GM21619 (cell line): Measurements from ENCODE around the gene CHRFAM7A.
"Not testable (repeated sequence)": the region's sequence is repeated elsewhere in the genome, so short reads cannot be mapped to it uniquely, and the experiment has no call there.

Source experiments
- ATAC-seq: cut with Tn5 transposase; IDR thresholded peaks from one replicate; pipeline ENCODE4 v1.9.1; 2021; ENCODE audit not compliant: unreplicated experiment

CHRFAM7A gene

DNA sequence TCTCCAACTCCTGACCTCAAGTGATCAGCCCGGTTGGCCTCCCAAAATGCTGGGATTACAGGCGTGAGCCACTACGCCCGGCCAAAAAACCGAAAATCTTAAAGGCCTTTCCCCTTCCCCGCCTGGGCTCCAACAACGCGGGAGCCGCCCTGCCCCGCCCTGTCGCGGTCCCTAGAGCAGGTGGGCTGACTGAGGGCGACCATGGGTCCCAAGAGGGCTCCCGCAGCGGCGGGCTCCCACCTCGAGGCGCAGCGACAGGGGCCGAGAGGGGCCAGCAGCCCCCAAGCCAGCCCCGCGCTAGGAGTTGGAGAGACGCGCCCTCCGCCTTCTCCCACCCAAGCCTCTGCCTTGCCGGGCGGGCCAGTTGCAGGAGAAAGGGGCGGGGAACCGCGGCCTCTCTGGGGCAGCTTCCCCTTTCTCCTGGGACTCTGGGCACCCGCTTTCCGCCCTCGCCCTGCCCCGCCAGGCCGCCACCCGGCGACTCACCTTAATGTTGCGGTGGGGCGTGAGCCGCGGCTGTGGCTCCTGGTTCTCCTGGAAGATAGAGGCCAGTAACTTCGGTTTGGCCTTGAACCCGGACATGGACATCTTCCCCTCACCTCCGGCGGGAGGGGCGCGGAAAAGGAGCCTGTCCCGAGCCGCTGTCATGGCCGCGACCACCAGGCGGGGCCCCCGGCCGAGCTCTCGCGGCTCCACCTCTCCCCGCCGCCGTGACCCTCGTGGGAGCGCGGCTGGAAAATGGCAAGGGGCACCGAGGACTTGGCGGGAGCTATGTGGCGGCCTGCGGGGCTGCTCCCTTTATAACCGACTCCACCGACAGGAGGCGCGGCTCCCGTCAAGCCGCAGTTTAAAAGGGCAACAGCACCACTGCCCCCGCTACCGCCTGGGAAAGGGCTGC, at the start of gene CHRFAM7A:
TSS of gene CHRFAM7A (minus strand) at position 775 of the 898 bp plus-strand sequence. CDS start 10,189 bp downstream, outside the sequence.
- ATAC-seq = not testable (repeated sequence)

DNA sequence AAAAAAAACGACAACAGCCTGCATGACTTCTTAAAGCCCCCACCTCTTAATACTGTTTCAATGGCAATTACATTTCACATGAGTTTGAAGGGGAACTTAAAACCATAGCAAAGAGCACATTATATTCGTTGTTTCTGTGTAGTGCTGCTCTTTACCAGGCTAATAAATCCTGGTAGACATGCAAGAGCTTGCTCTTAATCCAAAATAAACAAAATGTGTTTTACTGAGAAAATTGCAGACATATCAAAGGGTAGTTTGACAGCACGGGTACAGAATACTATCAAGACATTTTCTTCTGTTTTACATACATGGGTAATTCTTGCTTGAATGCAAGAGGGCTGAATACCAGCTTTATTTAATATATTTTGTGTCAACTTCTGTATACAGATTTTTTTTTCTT, 45.0 kb upstream of the CHRFAM7A start:
- not testable (repeated sequence) for ATAC-seq

DNA sequence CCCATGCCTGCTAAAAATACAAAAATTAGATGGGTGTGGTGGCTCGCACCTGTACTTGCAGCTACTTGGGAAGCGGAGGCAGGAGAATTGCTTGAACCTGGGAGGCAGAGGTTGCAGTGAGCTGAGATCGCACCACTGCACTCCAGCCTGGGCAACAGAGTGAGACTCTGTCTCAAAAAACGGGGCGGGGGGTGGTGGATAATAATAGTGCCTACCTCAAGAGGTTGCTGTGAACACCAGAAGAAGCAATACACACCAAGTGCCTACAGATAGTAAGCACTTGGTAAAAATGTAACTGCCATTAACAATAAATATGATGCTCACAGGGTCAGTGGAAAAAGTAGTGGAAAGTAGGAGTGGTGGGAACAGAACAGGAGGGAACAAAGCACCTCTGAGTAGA, 42.5 kb upstream of the CHRFAM7A start:
- not testable (repeated sequence) for ATAC-seq

DNA sequence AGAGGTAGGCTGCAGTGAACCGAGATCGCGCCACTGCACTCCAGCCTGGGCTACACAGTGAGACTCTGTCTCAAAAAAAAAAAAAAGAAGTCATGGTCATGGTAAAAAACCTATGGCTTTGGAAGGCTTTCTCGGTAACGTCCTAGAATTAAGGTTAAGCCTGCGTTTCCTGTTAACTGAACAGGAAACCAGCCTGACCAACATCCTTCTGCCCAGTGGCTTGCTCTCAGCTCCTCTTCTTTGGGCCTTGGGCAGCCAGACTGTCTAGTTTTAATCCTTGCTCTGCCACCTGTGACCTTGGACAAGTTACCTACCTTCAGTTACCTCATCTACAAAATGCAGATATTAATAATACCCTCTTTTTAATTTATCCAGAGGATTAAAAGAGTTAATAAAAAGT, 27.4 kb upstream of the CHRFAM7A start:
- ATAC-seq = not testable (repeated sequence)

DNA sequence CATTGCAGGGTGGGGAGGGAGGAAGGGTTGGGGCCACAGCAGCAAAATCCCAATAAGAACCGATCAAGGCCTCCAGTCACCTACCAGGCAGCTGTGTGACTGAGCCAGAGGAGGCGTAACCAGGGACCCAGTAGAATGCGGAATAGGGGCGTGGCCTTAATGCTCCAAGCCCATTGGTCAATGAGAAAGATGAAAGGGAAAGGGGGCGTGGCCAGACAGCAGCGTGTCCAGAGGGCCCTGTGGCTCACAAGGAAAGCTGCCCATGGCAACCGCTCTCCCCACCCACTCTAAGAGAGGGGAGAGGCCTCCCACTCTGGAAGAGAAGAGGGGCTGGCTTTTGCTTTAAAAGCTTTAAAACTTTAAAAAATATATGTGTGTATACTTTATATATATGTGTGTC, 20.8 kb upstream of the CHRFAM7A start, which contains the start of gene GOLGA8R:
TSS of gene GOLGA8R (minus strand) at position 101 of the 400 bp plus-strand sequence. CDS start at position 3, 98 bp downstream.
- not testable (repeated sequence) for ATAC-seq

DNA sequence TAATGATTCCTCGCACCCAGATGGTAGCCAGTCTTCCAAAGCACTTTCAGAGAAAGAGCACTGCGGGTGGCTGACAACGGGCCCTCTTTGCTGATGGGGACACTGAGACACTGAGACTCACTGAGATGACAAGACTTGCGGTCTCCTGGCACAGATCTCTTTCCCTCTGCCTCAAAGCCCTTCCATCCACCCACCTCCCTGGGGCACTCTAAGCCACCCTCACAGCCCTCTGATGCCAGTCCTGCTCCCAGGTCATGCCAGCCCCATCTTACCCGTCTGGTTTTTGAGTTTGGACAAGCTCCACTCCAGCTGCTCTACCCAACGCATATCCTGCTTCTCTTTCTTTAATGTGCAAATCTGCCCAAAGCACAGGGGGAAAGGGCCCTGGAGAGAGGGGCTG, 14.3 kb upstream of the CHRFAM7A start:
- not testable (repeated sequence) for ATAC-seq

DNA sequence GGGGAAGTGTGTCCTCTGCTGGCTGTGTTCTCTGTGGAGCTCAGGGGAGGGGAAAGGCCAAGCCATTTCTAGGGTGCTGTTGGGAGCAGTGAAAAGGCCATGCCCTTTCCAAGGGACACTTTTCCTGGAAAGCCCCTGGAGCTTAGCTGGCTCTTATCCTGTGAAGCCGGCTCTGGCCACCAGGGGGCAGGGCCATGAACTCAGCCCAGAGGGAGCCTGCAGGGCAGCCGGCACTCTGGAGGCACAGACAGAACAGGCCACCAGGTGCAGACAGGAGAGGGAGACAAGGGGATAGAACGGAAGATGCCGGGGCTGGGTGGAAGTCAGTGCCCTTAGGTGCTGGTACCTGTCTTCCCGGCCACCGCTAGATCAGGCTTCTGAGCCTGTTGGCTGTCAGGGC, 5.6 kb upstream of the CHRFAM7A start:
- ATAC-seq = not testable (repeated sequence)

DNA sequence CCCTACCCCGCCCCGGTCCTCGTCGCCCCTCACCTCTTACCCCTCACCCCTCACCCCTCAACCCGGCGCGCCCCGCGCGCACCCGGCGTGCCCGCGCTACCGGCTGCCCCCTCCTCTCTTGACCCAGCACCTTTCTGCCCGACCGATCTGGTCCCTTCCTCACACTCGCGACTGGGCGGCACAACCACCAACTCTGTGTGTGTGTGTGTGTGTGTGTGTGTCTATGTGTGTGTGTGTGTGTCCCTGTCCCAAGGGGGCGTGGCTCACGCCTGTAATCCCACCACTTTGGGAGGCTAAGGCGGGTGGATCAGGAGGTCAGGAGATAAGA, 288 bp upstream of the CHRFAM7A start:
- not testable (repeated sequence) for ATAC-seq

DNA sequence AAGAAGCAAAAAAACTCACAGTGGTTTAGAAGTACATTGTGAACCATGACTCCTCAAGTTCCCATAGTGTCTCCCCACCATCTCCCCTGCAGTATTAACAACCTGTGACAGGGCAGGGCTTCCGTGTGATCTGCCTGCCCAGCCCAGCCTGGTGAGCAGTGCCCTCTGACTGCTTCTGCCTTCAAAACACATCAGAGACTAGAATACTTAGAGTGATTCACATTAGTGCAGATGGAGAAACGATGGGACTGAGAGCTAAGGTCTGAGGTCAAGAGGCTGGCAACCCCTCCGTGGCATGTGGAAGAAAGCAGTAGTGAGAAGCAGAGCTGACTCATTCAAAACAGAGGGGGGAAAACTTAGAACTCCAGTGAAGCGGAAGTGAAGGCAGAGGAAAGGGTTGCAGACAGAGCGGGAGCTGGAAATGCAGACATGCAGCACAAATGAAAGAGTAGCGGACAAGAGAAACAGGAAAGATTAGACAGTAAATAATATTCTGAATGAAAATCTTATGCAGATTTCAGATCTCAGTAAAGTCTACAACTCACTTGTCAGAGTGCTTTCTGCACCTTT, 6.9 kb downstream of the CHRFAM7A start:
- ATAC-seq = not testable (repeated sequence)

DNA sequence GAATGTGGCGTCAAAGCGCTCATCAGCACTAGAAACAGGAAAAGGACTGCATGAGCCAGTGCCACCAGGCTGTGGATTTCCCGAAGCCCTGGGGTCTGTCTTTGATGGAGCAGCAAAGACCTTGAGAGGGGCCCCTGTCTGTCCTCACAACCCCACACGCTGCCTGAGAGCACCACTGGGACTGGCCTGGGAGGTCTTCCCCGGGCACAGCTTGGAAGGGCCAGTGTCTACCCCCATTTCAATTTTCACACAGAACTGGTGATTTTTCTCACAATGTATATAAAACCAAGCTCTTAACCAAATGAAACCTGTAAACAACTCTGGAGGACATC, 16.3 kb downstream of the CHRFAM7A start:
- ATAC-seq = not testable (repeated sequence)

DNA sequence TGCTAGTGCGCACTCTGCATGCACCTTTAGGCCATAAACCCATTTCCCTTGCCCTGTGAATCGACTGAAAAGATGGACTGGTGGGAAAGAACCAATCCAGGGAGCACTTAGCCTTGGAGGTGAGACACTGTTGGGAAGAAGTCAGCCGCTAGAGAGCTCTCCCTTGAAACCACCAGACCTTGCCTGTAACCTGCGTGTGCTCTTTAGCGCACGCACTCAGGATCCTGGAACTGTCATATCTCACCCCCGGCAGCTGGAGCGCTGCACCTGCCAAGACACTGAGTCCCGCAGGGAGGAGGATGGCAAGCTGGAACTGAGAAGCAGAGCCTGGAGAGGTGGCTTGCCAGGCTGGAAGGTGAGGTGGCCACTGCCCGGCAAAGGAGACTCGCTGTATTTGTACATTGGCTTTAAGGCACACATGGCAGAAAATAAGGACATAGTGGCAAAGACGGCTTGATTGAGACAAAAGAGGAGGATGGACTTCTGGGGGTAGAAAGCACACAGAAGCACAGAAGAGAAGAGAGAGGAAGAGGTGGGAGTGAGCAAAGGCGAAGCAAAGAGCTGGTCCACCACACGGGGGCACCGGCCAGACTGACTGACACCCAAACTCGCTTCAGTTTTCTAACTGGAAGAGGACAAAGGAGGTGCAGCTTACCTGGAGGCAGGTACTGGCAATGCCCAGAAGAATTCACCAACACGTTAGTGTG, 16.8 kb downstream of the CHRFAM7A start:
- ATAC-seq = not testable (repeated sequence)

DNA sequence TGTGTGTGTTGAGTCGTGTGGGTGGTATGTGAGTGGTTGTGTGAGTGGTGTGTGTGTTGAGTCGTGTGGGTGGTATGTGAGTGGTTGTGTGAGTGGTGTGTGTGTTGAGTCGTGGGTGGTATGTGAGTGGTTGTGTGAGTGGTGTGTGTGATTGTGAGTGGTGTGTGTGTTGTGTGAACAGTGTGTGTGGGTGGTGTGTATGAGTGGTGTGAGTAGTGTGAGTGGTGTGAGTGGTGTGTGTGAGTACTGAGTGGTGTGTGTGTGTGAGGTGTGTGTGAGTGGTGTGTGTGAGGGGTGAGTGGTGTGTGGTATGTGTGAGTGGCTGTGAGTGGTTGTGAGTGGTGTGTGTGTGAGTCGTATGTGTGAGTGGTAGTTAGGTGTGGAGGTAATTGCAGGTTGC, 17.5 kb downstream of the CHRFAM7A start:
- ATAC-seq = not testable (repeated sequence)

DNA sequence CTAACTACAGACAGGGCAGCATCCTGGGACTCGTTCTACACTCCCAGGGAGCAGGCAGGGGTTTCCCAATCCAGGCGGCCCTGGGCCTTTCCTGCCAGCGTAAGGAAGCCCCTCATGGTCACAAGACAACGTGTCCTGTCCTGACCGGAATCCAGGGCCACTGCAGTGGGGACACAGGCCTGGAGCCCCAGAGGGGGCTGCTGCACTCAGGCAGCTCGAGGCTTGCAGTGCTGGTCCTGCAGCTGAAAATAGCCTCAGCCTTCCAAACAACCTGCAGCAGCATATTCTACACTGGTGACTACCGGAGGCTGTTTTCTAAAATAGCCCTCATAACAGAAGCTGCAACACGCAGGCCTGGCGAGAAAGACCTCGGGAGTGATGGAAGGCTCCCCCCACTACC, 18.5 kb downstream of the CHRFAM7A start:
- not testable (repeated sequence) for ATAC-seq

DNA sequence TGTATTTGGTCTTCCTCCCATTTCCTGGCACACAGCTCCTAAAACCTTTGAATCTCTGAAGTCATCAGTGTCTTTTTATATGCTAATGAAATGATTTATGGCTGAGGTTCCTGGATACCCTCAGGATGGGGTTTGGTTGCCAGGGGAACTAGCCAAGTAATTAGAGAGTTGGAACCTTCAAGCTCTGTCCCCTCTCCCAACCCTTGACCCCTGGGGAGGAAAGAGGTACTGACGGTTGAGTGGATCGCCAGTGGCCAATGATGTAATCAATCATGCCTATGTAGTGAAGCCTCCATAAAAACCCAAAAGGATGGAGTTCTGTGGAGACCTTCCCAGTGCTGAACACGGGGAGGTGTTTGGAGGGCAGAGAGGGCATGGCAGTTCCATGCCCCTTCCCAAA, 25.1 kb downstream of the CHRFAM7A start:
- ATAC-seq = not testable (repeated sequence)

DNA sequence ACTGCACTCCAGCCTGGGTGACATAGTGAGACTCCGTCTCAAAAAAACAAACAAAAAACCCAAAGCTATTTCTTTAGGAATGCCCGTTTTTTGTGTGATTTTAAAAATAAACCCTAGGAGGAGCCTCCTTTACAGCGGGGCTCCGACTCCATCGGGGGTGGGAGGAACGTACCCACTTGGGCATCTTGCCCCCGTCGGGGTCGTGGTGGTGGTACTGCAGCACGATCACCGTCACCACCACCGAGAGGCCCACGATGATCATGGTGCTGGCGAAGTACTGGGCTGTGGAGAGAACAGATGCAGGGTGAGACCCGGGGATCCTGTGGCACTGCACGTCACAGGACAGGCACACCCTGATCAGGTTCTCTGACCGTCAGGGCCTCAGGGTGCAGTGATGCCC, 26.1 kb downstream of the CHRFAM7A start:
- not testable (repeated sequence) for ATAC-seq

DNA sequence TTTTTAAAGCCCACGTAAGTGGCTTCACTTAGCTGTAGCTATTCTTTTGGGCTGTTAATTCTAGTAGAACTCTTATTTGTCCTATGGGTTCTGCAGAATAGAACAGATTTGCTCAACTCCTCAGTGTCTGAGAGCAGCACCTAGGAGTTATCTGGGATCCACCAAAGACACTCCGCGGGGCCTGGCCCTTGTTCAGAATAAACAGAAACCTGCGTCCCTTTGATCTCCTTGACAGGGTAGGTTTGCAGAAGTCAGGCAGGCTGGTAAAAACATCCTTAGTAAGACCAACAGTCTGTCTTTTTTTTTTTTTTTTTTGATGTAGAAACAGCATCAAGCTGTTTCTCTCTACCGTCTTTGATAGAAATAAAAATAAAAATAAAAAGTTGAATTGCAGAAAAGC, 31.9 kb downstream of the CHRFAM7A start:
- ATAC-seq = not testable (repeated sequence)

DNA sequence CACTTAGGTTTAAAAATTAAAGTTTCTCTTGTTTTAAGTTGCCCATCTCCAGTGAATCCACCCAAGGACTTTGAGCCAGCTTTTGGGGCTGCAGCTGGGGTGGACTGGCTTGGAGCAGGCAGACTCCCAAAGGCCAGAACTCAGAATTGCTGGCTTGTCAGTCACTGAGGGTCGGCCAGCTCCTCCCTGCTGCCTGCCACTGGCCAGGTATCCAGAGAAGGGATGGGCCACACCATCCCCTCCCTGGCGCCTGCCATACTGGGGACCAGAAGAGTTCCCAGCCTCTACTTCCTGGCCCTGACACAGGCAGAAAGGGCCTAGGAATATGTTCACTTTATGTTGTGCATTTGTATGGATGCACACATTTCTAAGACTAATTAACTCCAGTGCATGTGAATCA, 32.4 kb downstream of the CHRFAM7A start:
- not testable (repeated sequence) for ATAC-seq

DNA sequence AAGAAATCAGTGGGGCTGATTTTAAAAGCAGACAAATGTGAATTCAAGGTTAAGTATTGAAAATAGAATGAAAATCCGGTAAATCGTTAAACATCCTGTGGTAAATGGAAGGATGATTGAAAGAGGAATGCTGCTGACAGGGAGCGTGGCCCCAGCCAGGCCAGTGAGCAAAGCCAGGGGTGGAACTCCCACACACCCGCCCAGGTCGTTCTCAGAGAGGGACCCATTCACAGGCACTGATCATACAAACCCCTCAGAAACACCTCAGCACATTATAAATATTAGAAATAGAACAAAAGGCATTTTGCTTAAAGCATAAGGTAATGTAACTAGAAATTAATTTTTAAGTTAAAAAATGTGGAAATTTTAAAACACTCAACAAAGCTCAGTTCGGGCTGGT, 38.3 kb downstream of the CHRFAM7A start:
- not testable (repeated sequence) for ATAC-seq

DNA sequence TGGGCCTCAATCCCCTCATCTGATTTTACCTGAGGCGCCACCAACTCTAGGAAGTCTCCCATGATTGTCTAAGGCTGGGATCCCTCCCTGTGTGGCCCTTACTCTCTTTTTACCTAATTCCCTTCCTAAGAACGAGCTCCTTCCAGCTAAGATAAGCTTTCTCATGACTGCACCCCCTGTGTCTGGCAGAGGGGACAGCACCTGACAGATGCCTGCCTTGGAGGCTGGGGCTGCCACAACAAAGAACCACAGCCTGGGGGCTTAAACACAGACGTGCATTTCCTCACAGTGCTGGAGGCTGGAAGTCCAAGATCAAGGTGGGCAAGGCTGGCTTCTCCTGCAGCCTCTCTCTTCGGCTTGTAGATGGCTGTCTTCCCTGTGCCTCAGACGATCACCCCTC, 43.5 kb downstream of the CHRFAM7A start:
- not testable (repeated sequence) for ATAC-seq

DNA sequence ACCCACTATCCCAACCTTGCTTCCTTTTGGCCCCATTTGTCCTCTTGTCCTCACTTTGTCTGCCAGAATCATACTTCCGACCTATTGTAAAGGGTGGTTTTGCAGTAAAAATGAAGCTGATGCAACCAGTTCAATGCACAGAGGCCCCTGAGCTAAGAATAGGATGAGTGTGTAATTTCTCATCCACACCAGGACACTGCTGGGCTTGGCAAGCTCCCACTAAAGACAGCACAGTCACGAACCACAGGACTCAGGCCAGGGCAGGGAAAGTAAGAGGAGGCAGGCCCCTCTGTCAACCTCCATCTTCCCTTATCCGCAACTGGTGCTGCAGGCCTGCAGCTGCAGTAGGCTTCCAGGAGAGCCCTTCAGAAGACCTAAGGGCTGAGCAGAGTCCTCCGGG, 56.8 kb downstream of the CHRFAM7A start:
- not testable (repeated sequence) for ATAC-seq

DNA sequence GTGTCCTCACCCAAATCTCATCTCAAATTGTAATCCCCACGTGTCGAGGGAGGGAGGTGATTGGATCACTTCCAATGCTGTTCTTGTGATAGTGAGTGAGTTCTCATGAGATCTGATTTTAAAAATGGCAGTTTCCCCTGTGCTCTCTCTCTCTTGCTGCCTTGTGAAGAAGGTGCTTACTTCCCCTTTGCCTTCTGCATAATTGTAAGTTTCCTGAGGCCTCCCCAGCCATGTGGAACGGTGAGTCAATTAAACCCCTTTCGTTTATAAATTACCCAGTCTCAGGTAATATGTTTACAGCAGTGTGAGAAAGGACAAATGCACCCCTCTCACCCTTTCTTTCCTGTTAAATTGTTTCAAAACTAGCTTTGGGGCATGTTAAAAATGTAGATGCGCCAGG, 59.2 kb downstream of the CHRFAM7A start:
- not testable (repeated sequence) for ATAC-seq

DNA sequence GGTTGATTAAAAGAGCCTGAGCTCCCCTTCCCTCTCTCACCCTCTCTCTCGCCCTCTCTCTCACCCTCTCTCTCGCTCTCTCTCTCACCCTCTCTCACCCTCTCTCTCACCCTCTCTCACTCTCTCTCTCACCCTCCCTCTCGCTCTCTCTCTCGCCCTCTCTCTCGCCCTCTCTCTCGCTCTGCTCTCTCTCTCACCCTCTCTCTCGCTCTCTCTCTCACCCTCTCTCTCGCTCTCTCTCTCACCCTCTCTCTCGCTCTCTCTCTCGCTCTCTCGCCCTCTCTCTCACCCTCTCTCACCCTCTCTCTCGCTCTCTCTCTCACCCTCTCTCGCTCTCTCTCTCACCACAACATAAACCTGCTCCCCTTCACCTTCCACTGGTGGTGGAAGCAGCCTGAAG, 67.2 kb downstream of the CHRFAM7A start:
- ATAC-seq = not testable (repeated sequence)
